Astrocyte (in vitro differentiated cells and primary cell): ENCODE measurements around the gene CCDC91. TPM values are rescaled to one million over a fixed set of nuclear protein-coding genes. Genes with fewer than 3 reads are reported as not detected.

Experiments used
- DNase-seq: peaks from one replicate; pipeline ENCODE4 v3.0.0-alpha.2; 2010; ENCODE audit warnings: low read depth
- FAIRE-seq: peaks from 2 replicates; lab custom pipeline; 2011; peaks lifted over from hg19 to GRCh38; lab: Jason Lieb, UNC
- H2AFZ ChIP-seq: 2 replicates; pipeline ENCODE4 v1.6.0; 2012; ENCODE audit warnings: low read depth, low read length, inconsistent platforms
- H3K27ac ChIP-seq: 2 replicates; pipeline ENCODE4 v1.5.1; 2011; ENCODE audit warnings: low read depth, low read length, inconsistent platforms
- H3K27me3 ChIP-seq: 2 replicates; pipeline ENCODE4 v1.6.0; 2011; ENCODE audit warnings: low read length, inconsistent platforms; ENCODE audit not compliant: insufficient read depth
- H3K36me3 ChIP-seq: 2 replicates; pipeline ENCODE4 v1.5.1; 2011; ENCODE audit warnings: low read length, inconsistent platforms; ENCODE audit not compliant: insufficient read depth
- H3K4me1 ChIP-seq: 2 replicates; pipeline ENCODE4 v1.5.1; 2011; ENCODE audit warnings: low read length, inconsistent platforms; ENCODE audit not compliant: insufficient read depth
- H3K4me2 ChIP-seq: 2 replicates; pipeline ENCODE4 v1.6.0; 2012; ENCODE audit warnings: low read length, inconsistent platforms
- H3K4me3 ChIP-seq: 2 replicates; pipeline ENCODE4 v1.5.1; 2011; ENCODE audit warnings: low read depth, mild to moderate bottlenecking, low read length, inconsistent platforms; ENCODE audit not compliant: insufficient read depth
- H3K79me2 ChIP-seq: 2 replicates; pipeline ENCODE4 v1.6.0; 2012; ENCODE audit warnings: mild to moderate bottlenecking, low read length, inconsistent platforms; ENCODE audit not compliant: insufficient read depth
- H3K9ac ChIP-seq: 2 replicates; pipeline ENCODE4 v1.6.0; 2012; ENCODE audit warnings: mild to moderate bottlenecking, low read length, inconsistent platforms
- H3K9me3 ChIP-seq: 2 replicates; pipeline ENCODE4 v1.5.1; 2012; ENCODE audit warnings: low read depth, mild to moderate bottlenecking, low read length, inconsistent platforms; ENCODE audit not compliant: insufficient read depth
- H4K20me1 ChIP-seq: 2 replicates; pipeline ENCODE4 v1.6.0; 2012; ENCODE audit warnings: low read length, inconsistent platforms; ENCODE audit not compliant: insufficient read depth
- H3K27ac Mint-ChIP-seq: one replicate; pipeline ENCODE4 v1.8.0; 2021; ENCODE audit warnings: mild to moderate bottlenecking, mixed read lengths; ENCODE audit not compliant: unreplicated experiment
- H3K27me3 Mint-ChIP-seq: one replicate; pipeline ENCODE4 v1.8.0; 2021; ENCODE audit warnings: low read depth, mixed read lengths; ENCODE audit not compliant: unreplicated experiment
- H3K36me3 Mint-ChIP-seq: one replicate; pipeline ENCODE4 v1.8.0; 2021; ENCODE audit warnings: low read depth, mixed read lengths; ENCODE audit not compliant: unreplicated experiment
- H3K4me1 Mint-ChIP-seq: one replicate; pipeline ENCODE4 v1.8.0; 2021; ENCODE audit warnings: low read depth, mixed read lengths; ENCODE audit not compliant: unreplicated experiment
- H3K4me3 Mint-ChIP-seq: one replicate; pipeline ENCODE4 v1.8.0; 2021; ENCODE audit warnings: mild to moderate bottlenecking, moderate library complexity, mixed read lengths; ENCODE audit not compliant: unreplicated experiment
- H3K9me3 Mint-ChIP-seq: one replicate; pipeline ENCODE4 v1.8.0; 2021; ENCODE audit warnings: mild to moderate bottlenecking, mixed read lengths; ENCODE audit not compliant: unreplicated experiment
- EZH2 ChIP-seq: IDR thresholded peaks from 2 replicates; pipeline ENCODE4 v1.6.1; 2012; ENCODE audit warnings: mild to moderate bottlenecking, low read length, inconsistent platforms; ENCODE audit not compliant: insufficient read depth
- total RNA-seq: library from RNA; stranded (reverse); gene quantifications from 2 replicates; pipeline ENCODE4 v1.2.1, GENCODE V29; 2021
- TF ChIP-seq, protein P1 (sequence below): IDR thresholded peaks from 2 replicates; pipeline ENCODE4 v1.5.1; 2011; ENCODE audit warnings: low read depth, mild to moderate bottlenecking, inconsistent platforms, low read length, moderate library complexity; ENCODE audit not compliant: insufficient read depth

The CCDC91 gene
- total RNA-seq, 1 donor from 2014 or later: 19.3 TPM

DNA sequence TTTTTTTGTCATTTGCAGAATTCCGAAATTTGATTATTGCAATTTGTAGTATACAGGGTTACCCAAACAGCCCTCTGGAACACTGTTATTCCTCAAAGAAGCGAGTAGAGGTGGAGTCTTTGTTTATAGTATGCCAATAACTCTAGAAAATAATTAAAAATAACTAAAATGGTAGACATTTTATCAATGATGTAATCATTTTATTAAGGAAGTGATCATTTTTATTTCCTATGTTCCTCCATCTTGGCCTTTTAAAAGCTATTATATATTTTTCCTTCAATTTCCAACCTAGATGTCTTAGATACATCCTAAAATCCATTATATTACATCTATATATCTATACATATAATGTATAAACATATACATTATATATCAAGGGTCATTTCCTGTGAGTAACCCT is 106.0 kb downstream of the CCDC91 start:
- Histone ChIP-seq H3K27ac (no peak overlapping the region), H3K4me1 (no peaks in the 10 kb centered on the region), H4K20me1 (no peaks in the 10 kb centered on the region), H3K79me2 (no peaks in the 10 kb centered on the region), H3K9me3 (no peaks in the 10 kb centered on the region), H3K9ac (no peak overlapping the region), H3K4me3 (no peak overlapping the region), H3K36me3 (no peaks in the 10 kb centered on the region), H3K27me3 (no peaks in the 10 kb centered on the region), H2AFZ (no peak overlapping the region), H3K4me2 (no peak overlapping the region)
- no peaks in the 10 kb centered on the region for H3K27me3 Mint-ChIP-seq
- no peak for TF ChIP-seq EZH2
- TF ChIP-seq, protein P1, sequence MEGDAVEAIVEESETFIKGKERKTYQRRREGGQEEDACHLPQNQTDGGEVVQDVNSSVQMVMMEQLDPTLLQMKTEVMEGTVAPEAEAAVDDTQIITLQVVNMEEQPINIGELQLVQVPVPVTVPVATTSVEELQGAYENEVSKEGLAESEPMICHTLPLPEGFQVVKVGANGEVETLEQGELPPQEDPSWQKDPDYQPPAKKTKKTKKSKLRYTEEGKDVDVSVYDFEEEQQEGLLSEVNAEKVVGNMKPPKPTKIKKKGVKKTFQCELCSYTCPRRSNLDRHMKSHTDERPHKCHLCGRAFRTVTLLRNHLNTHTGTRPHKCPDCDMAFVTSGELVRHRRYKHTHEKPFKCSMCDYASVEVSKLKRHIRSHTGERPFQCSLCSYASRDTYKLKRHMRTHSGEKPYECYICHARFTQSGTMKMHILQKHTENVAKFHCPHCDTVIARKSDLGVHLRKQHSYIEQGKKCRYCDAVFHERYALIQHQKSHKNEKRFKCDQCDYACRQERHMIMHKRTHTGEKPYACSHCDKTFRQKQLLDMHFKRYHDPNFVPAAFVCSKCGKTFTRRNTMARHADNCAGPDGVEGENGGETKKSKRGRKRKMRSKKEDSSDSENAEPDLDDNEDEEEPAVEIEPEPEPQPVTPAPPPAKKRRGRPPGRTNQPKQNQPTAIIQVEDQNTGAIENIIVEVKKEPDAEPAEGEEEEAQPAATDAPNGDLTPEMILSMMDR: no peak
- no peak for DNase-seq
- H3K9me3 Mint-ChIP-seq: no peaks in the 10 kb centered on the region
- H3K4me1 Mint-ChIP-seq: no peaks in the 10 kb centered on the region
- no peak overlapping the region for H3K27ac Mint-ChIP-seq
- peaks cover 3% of the 10 kb centered on the region for H3K36me3 Mint-ChIP-seq
- FAIRE-seq: no peak
- H3K4me3 Mint-ChIP-seq: no peak overlapping the region

DNA sequence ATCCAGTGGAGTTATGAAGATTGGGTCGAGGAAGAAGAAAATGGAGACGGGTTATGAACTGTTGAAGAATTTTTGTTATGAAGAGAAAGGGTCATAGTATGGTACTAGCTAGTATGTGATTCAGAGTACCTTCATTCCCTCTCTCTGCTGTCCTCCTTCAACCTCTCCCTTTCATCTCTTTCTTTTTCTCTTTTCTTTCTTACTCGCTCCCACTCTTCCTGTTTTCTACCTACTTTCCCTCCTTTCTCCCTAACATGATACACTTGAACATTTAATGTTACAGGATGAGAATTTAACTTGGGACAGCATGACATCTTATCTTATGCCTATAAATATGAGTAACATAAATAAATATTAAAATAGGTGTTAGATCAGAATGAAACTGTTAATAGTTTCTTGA is 112.9 kb downstream of the CCDC91 start:
- no peaks in the 10 kb centered on the region for H3K4me1 Mint-ChIP-seq
- no peak overlapping the region for H2AFZ ChIP-seq
- no peak overlapping the region for H3K27ac Mint-ChIP-seq

GRCh38 chr12:28306535-28306934 is 116.3 kb downstream of the CCDC91 start:
- Histone ChIP-seq H3K79me2 (no peaks in the 10 kb centered on the region), H3K27me3 (no peaks in the 10 kb centered on the region), H3K27ac (no peak overlapping the region), H3K36me3 (no peaks in the 10 kb centered on the region), H3K4me2 (no peak overlapping the region), H3K9me3 (no peaks in the 10 kb centered on the region), H3K4me3 (no peak overlapping the region), H3K4me1 (no peaks in the 10 kb centered on the region), H3K9ac (no peak overlapping the region), H4K20me1 (no peaks in the 10 kb centered on the region), H2AFZ (no peak overlapping the region)
- peaks cover 2% of the 10 kb centered on the region for H3K36me3 Mint-ChIP-seq
- no peak overlapping the region for H3K4me3 Mint-ChIP-seq
- H3K27me3 Mint-ChIP-seq: no peaks in the 10 kb centered on the region
- no peak for DNase-seq
- peaks cover 13% of the 10 kb centered on the region for H3K4me1 Mint-ChIP-seq
- FAIRE-seq: no peak
- no peaks in the 10 kb centered on the region for H3K9me3 Mint-ChIP-seq
- no peak overlapping the region for H3K27ac Mint-ChIP-seq
- TF ChIP-seq, protein P1: no peak
- no peak for TF ChIP-seq EZH2

More for the DNA sequence above, 112.9 kb downstream of the CCDC91 start:
- TF ChIP-seq EZH2: no peak
- TF ChIP-seq, protein P1: no peak
- H3K79me2 ChIP-seq: no peaks in the 10 kb centered on the region
- no peaks in the 10 kb centered on the region for H3K36me3 ChIP-seq
- FAIRE-seq (no peak), DNase-seq (no peak)
- Mint-ChIP-seq H3K9me3 (no peaks in the 10 kb centered on the region), H3K27me3 (no peaks in the 10 kb centered on the region), H3K36me3 (no peaks in the 10 kb centered on the region), H3K4me3 (no peak overlapping the region)
- no peak overlapping the region for H3K27ac ChIP-seq
- no peaks in the 10 kb centered on the region for H3K27me3 ChIP-seq
- no peaks in the 10 kb centered on the region for H3K4me1 ChIP-seq
- no peaks in the 10 kb centered on the region for H3K9me3 ChIP-seq
- H4K20me1 ChIP-seq: no peaks in the 10 kb centered on the region
- H3K4me2 ChIP-seq: no peak overlapping the region
- no peak overlapping the region for H3K9ac ChIP-seq
- H3K4me3 ChIP-seq: no peak overlapping the region
